KG1 (cell line): ENCODE data around the gene ARPP19.
"Not testable (repeated sequence)": the region's sequence is repeated elsewhere in the genome, so short reads cannot be mapped to it uniquely, and the experiment has no call there.

Experiments
- DNase-seq: peaks from one replicate; lab custom pipeline; 2025; lab: John Stamatoyannopoulos, UW

ARPP19 gene

DNA sequence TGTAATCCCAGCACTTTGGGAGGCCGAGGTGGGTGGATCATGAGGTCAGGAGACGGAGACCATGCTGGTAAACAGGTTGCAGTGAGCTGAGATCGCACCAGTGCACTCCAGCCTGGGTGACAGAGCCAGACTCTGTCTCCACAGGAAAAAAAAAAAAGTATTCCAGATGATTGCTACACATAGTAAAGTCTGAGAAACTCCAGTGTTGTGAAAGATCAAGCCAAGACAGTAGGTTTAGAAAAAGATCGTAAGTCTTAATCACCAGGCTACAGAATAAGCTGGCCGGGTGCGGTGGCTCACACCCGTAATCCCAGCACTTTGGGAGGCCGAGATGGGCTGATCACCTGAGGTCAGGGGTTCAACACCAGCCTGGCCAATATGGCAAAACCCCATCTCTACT lies 56.0 kb downstream of the ARPP19 start:
- not testable (repeated sequence) for DNase-seq

DNA sequence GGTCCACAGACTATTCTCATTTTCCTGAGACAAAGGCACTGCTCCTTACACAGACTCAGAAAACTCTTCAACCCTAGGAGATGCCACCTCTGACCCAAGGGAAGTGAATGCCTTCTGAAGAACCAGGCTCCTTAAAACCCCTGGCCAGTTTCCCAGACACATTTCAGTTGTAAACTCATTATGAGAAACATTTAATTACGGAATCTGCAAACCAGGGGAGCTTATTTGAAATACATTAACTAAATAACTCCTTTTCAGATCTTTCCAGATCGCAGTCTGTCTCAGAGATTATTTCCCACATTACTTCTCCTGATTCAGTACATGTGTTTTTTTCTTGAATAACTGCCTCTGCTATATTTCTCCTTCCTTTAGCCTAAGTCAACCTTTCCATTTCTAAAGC lies 57.7 kb downstream of the ARPP19 start:
- DNase-seq: no peak

DNA sequence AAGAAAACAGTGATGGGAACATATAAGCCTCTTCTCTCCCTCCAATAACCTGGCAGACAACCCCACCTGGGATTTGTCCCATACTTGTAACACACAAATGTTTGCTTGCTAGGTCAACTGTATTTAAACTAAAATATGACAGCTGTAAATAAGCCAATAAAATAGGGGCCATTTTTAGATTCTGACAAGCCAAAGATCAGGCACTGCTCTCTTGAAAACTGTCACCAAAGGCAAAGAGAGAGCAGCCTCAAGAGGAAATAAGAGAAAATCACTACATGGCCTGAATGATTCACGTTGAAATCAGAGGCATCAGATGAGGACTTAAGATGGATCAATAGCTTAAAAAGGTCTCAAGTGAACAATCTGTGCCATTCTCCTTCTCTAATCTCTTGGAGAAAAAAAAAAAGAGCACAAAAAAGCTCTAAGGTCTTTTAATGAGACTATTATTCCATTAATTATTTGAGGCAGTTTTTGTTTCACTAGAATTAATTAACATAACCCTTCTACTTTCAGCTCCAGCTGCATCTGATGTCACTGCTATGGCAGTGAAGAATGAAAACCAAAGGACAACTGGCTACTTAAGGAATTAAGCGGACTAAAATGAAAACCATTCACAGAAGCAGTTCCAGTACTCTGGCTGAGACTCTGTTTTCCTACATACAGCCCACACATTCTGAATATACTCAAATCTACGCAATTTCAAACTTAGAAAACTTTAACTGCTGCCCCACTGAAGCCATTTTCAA lies 59.2 kb downstream of the ARPP19 start:
- DNase-seq: no peak

DNA sequence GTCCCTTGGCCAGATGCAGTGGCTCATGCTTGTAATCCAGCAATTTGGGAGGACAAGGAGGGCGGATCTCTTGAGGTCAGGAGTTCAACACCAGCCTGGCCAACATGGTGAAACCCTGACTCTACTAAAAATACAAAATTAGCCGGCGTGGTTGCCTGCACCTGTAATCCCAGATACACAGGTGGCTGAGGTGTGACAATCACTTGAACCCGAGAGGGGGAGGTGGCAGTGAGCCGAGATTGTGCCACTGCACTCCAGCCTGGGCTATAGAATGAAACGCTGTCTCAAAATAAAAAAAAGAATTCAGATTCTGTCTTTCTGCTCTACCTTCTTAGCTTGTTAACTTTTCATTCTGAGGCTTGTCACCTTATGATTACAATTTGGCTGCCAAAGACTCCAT lies 62.3 kb downstream of the ARPP19 start:
- no peak for DNase-seq

DNA sequence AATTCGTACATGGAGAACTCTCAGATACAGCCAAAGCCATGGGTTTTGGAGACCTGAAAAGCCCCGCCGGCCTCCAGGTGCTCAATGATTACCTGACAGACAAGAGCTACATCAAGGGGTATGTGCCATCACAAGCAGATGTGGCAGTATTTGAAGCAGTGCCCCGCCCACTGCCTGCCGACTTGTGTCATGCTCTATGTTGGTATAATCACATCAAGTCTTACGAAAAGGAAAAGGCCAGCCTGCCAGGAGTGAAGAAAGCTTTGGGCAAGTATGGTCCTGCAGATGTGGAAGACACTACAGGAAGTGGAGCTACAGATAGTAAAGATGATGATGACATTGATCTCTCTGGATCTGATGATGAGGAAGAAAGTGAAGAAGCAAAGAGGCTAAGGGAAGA lies 63.7 kb downstream of the ARPP19 start:
- no peak for DNase-seq

DNA sequence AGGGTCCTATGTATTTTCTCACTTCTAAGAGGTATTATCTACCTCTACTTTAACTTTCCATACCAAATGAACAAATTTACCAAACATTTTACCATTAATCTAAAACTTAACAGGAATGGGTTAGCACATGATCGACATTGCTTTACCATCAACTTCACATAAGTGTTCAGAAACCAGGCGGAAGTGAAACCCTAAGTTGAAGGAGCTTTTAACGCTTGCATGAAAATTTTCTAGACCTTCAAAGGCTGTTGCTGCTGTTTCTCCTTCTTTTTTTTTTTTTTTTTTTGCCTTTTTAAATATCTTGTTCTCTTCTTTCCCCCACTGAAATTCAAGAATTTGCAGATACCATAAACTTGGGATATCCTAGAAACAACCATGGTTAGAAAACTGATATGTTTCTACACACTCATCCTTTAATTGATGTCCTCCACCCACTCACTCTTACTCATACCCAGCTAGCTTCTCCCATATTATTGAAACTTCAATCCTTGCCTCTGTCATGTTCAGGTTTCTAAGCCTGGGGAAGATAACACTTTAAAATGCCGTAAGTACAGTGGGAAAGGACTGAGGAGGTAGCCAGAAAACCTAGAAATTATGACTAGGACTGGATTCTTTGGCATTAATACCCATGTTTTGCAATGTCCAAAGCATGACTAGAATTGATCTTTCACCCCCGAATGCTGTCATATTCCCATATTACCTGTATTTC lies 64.9 kb downstream of the ARPP19 start:
- no peak for DNase-seq

DNA sequence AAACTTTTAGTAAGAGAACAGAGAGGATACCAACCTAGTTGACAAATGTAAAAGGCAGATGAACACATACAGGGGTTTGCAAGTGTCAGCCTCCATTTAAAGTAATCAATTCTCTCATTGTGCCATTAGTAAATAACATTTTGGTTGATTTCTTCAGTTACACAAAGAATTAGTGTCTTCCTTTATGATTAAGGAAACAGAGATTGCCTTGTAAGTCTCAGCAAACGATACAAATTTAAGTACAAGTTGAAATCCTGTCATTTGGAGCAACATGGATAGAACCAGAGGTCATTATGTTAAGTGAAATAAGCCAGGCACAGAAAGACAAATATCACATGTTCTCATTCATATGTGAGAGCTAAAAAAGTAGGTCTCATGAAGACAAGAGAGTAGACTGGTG lies 66.2 kb downstream of the ARPP19 start:
- DNase-seq: no peak

DNA sequence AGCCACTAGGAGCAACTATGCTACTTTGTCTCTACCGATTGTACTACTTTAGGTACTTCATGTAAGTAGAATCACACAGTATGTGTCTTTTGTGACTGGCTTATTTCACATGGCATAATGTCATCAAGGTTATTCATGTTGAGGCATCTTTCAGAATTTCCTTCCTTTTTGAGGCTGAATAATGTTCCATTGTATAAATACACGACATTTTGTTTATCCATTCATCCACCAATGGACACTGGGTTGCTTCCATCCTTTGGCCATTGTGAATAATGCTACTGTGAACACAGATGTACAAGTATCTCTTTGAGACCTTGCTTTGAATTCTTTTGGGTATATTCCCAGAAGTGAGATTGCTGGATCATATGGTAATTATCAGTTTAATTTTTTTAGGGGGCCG lies 69.3 kb downstream of the ARPP19 start:
- no peak for DNase-seq

DNA sequence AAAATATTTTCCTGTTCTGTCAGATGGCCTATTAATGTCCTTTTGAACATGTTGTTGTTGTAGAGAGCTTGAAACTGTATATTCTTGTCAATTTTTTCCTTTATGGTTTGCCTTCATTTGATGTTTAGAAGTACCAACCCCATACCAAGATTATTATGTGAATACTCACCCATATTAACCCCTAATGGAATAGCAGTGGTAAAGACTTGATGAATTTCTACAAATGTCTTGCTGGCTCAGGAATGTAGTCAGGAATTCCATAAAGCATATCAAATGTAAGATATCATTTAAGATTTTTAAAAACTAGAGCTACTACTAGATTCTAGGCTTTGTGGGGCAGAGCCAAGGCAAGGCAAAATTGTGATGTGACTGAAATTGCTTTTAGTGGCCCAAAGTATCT lies 70.1 kb downstream of the ARPP19 start:
- DNase-seq: no peak
